Hepatocyte (in vitro differentiated cells): ENCODE measurements around the gene FASN. TPM values are rescaled to one million over a fixed set of nuclear protein-coding genes. Genes with fewer than 3 reads are reported as not detected.

Source experiments
- DNase-seq: peaks from one replicate; pipeline ENCODE4 v3.0.0-alpha.2; 2016; ENCODE audit warnings: low spot score
- H2AFZ ChIP-seq: fragments of 200-600 bp; sonication (generic); 2 replicates; pipeline ENCODE4 v1.6.0; 2016; ENCODE audit warnings: antibody characterized with exemption, mild to moderate bottlenecking
- H3K27ac ChIP-seq: fragments of 200-600 bp; sonication (generic); 2 replicates; pipeline ENCODE4 v1.5.1; 2016; ENCODE audit warnings: mild to moderate bottlenecking
- H3K27me3 ChIP-seq: fragments of 200-600 bp; sonication (generic); 2 replicates; pipeline ENCODE4 v1.6.1; 2016
- H3K36me3 ChIP-seq: fragments of 200-600 bp; sonication (generic); replicated peaks from 2 replicates; pipeline ENCODE4 v1.5.1; 2016; ENCODE audit warnings: low read depth; ENCODE audit not compliant: insufficient read depth
- H3K4me1 ChIP-seq: fragments of 200-600 bp; sonication (generic); 2 replicates; pipeline ENCODE4 v1.5.1; 2016; ENCODE audit warnings: mild to moderate bottlenecking, moderate library complexity; ENCODE audit not compliant: insufficient read depth
- H3K4me2 ChIP-seq: fragments of 200-600 bp; sonication (generic); 2 replicates; pipeline ENCODE4 v1.6.0; 2016
- H3K4me3 ChIP-seq: fragments of 200-600 bp; sonication (generic); 2 replicates; pipeline ENCODE4 v1.5.1; 2016; ENCODE audit warnings: mild to moderate bottlenecking
- H3K79me2 ChIP-seq: fragments of 200-600 bp; sonication (generic); 2 replicates; pipeline ENCODE4 v1.6.0; 2017; ENCODE audit warnings: mild to moderate bottlenecking
- H3K9me2 ChIP-seq: fragments of 200-600 bp; sonication (generic); replicated peaks from 2 replicates; pipeline ENCODE4 v1.6.0; 2017; ENCODE audit warnings: mild to moderate bottlenecking; ENCODE audit not compliant: insufficient read depth
- H3K9me3 ChIP-seq: fragments of 200-600 bp; sonication (generic); 2 replicates; pipeline ENCODE4 v1.5.1; 2016; ENCODE audit warnings: low read depth, mild to moderate bottlenecking
- H4K20me1 ChIP-seq: fragments of 200-600 bp; sonication (generic); 2 replicates; pipeline ENCODE4 v1.6.0; 2016; ENCODE audit warnings: mild to moderate bottlenecking; ENCODE audit not compliant: insufficient read depth, poor library complexity, severe bottlenecking
- EZH2 ChIP-seq: fragments of 200-600 bp; sonication (generic); IDR thresholded peaks from 2 replicates; pipeline ENCODE4 v1.6.1; 2016; ENCODE audit warnings: antibody characterized with exemption, mild to moderate bottlenecking, borderline replicate concordance
- EZH2phosphoT487 ChIP-seq: fragments of 200-600 bp; sonication (generic); IDR thresholded peaks from one replicate; pipeline ENCODE4 v1.6.1; 2018; ENCODE audit warnings: antibody characterized with exemption, mild to moderate bottlenecking, low read depth, moderate library complexity; ENCODE audit not compliant: unreplicated experiment, severe bottlenecking
- WGBS: methylation state at CpG from one replicate; pipeline ENCODE4 v1.1.6; 2016; ENCODE audit warnings: low lambda C conversion rate; ENCODE audit errors: missing lambda C conversion rate; 5-methylcytosine and 5-hydroxymethylcytosine counted together
- polyA plus RNA-seq: library from polyadenylated mRNA; unstranded; fragments of >200 nt; fragmentation: Nextera tagmentation; extraction: Ambion mirVana; gene quantifications from 2 replicates; pipeline ENCODE4 v1.2.1, GENCODE V29; 2016
- total RNA-seq: library from RNA; depleted of rRNA; stranded (reverse); fragments of >200 nt; gene quantifications from 2 replicates; pipeline ENCODE4 v1.2.3, GENCODE V29; 2014
- TF ChIP-seq, protein P1 (sequence below): fragments of 200-600 bp; sonication (generic); IDR thresholded peaks from 2 replicates; pipeline ENCODE4 v1.5.1; 2016; ENCODE audit warnings: antibody characterized with exemption, mild to moderate bottlenecking; ENCODE audit not compliant: poor library complexity

Gene FASN
- total and polyA plus RNA-seq, 2 experiments from 2014 or later: 77.6 to 118 TPM

DNA sequence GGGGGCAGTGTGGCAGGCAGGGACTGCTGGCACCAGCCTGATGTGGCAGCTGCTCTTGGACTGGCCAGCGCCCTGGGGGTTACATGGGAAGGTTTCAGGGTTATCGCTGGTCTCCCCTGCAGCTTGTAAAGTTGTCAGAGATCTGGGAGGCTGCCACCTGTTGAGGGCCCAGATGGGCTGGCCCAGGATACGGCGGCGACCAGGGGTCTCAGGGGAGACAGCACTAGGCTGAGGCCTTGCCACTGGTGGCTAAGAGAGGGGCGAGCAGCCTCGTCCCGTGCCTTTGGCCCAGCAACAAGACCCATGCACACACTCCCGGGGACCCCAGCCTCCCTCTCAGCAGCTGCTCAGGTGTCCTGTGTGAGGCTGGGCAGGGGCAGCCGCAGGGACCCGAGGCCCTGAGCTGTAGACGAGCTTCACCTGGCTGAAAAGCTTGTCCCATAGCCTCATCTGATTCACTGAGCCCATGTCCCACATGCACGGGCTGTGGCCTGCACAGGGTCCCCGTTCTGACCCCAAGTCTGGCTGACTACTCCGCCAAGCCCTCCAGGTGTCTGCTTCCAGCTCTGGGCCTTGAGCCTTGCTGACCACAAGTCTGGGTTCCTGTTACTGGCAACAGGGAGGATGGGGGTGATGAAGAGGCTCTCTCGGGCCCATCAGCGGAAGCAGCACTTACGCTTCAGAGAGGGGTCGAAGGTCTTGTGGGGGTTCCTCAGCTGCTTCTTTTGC lies 38.6 kb downstream of the FASN start:
- Histone ChIP-seq H3K9me2 (no peaks in the 10 kb centered on the region), H2AFZ (no peak overlapping the region), H3K4me1 (peaks cover 2% of the 10 kb centered on the region), H3K4me3 (no peak overlapping the region), H4K20me1 (no peaks in the 10 kb centered on the region), H3K4me2 (no peak overlapping the region), H3K27me3 (no peaks in the 10 kb centered on the region), H3K9me3 (no peaks in the 10 kb centered on the region), H3K27ac (no peak overlapping the region), H3K79me2 (no peaks in the 10 kb centered on the region), H3K36me3 (no peaks in the 10 kb centered on the region)
- WGBS: 95% methylated on average over 19 of the region's 19 CpGs
- no peak for DNase-seq
- TF ChIP-seq EZH2phosphoT487: no peak
- TF ChIP-seq, protein P1, sequence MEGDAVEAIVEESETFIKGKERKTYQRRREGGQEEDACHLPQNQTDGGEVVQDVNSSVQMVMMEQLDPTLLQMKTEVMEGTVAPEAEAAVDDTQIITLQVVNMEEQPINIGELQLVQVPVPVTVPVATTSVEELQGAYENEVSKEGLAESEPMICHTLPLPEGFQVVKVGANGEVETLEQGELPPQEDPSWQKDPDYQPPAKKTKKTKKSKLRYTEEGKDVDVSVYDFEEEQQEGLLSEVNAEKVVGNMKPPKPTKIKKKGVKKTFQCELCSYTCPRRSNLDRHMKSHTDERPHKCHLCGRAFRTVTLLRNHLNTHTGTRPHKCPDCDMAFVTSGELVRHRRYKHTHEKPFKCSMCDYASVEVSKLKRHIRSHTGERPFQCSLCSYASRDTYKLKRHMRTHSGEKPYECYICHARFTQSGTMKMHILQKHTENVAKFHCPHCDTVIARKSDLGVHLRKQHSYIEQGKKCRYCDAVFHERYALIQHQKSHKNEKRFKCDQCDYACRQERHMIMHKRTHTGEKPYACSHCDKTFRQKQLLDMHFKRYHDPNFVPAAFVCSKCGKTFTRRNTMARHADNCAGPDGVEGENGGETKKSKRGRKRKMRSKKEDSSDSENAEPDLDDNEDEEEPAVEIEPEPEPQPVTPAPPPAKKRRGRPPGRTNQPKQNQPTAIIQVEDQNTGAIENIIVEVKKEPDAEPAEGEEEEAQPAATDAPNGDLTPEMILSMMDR: no peak
- TF ChIP-seq EZH2: no peak

- Histone ChIP-seq H2AFZ (no peak overlapping the region), H3K4me1 (no peaks in the 10 kb centered on the region), H3K27ac (no peak overlapping the region), H3K9me2 (no peaks in the 10 kb centered on the region), H3K36me3 (no peaks in the 10 kb centered on the region), H3K27me3 (no peaks in the 10 kb centered on the region), H3K4me2 (no peak overlapping the region), H4K20me1 (no peaks in the 10 kb centered on the region), H3K9me3 (no peaks in the 10 kb centered on the region), H3K79me2 (no peaks in the 10 kb centered on the region), H3K4me3 (no peak overlapping the region)
- no peak for DNase-seq
- WGBS: 93% methylated on average over 10 of the region's 10 CpGs
- TF ChIP-seq, protein P1: no peak
- TF ChIP-seq EZH2 (no peak), EZH2phosphoT487 (no peak)
These were observed 39.2 kb downstream of the FASN start for GRCh38 chr17:82058855-82059249.

DNA sequence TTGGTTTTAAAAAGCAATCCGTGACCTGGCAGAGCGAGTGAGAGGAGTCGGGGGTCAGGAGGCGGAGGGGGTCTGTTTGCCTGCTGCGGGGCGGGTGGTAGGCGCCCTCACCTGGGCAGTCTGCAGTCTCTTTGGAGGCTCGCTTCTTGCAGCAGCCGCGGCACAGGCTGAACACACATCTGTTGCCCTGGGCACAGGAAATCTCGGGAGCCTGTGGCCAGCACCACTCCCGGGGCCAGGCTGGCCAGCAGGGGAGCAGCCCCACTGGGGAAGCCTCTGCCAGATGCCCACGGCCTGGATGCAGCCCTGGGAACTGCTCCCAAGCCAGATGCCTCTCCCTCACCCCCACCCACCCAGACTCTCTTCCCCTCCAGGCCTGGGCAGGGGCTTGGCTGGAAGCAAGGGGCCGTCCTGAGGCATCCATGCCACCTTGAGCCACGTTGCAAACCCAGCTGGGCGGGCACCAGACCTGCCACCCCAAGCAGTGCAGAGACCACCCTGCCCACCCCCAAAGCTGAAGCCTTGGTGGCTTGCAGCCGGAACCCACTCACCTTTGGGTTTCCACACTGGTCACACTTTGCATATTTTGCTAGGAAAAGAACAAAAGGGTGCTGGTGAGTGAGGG lies 39.7 kb downstream of the FASN start:
- TF ChIP-seq EZH2 (no peak), EZH2phosphoT487 (no peak)
- TF ChIP-seq, protein P1: no peak
- Histone ChIP-seq H3K9me2 (no peaks in the 10 kb centered on the region), H3K27me3 (no peaks in the 10 kb centered on the region), H3K36me3 (no peaks in the 10 kb centered on the region), H2AFZ (no peak overlapping the region), H3K27ac (no peak overlapping the region), H3K9me3 (no peaks in the 10 kb centered on the region), H3K4me1 (peaks cover under 1% of the 10 kb centered on the region), H4K20me1 (no peaks in the 10 kb centered on the region), H3K4me2 (no peak overlapping the region), H3K79me2 (peaks cover 2% of the 10 kb centered on the region), H3K4me3 (no peak overlapping the region)
- 96% methylated on average over 10 of the region's 17 CpGs for WGBS
- no peak for DNase-seq
